Measurements from ENCODE around the gene ATF3. TPM values are rescaled to one million over a fixed set of nuclear protein-coding genes. Genes with fewer than 3 reads are reported as not detected.

The ATF3 gene
- total RNA-seq, 1 experiment from 2014 or later = 43.2 TPM

DNA sequence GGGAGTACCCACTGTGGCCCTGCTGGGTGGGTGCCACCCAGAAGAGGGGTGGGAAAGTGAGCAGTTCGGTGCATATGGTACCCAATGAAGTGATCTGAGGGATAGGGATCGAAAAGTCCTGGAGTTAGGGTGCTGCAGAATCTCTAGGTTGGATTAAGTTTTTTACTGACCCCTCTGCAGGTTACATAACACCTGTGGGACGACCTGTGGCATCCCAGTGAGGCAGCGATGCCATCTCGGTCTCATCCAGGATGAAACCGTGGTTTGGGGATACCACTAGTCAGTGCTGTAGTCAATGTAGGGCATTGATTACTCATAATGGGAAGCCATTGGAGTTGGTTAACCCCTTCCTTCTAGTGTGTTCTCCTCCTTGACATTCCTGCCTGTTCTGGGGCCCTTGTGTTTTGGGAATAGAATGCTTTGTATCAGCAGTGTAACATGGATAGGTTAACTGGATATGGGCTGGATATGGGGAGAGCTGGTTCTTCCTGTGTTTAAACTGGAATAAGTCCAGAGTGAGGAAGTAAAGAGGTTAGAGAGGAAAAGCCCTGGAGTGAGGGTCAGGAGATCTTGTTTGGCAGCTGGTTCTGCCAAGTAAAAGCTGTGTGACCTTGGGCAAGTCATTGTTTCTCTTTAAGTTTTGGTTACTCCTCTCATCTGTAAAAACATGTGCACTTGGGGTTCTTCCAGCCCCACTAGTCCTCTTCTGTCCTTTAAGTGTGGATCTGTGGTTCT is 42.8 kb upstream of the ATF3 start:
- Histone ChIP-seq H3K27me3 (ENCODE audit: insufficient read depth, low read length) (no peaks in the 10 kb centered on the region), H3K4me1 (ENCODE audit: control insufficient read depth in 1 of 2, insufficient read depth in 2 of 2, low read length in 2 of 2) (peaks cover 26 to 52% of the 10 kb centered on the region in 2 experiments), H3K9me3 (ENCODE audit: control insufficient read depth in 1 of 2, insufficient read depth in 1 of 2, low read depth in 1 of 2, low read length in 2 of 2) (peaks cover 0 to 8% of the 10 kb centered on the region in 2 experiments; a peak in 1 of 4 replicates), H3K9ac (ENCODE audit: low read length) (0 out of 2 replicates have a peak overlapping the region, but pooled peaks have one; percentile 48), H3K4me2 (ENCODE audit: low read length) (peak overlapping the region; percentile 77), H3K27ac (ENCODE audit: low read depth, low read length) (no peak overlapping the region), H3K4me3 (replicated peaks in 1 of 2; ENCODE audit: low read depth in 1 of 2, low read length in 2 of 2) (no peak overlapping the region), H2AFZ (ENCODE audit: low read depth, low read length, poor library complexity, severe bottlenecking) (peak overlapping the region; percentile 89), H3K9me2 (ENCODE audit: insufficient read depth) (no peaks in the 10 kb centered on the region), H4K20me1 (ENCODE audit: insufficient read depth) (no peaks in the 10 kb centered on the region), H3K79me2 (ENCODE audit: insufficient read depth, low read length) (no peaks in the 10 kb centered on the region), H3K36me3 (ENCODE audit: control insufficient read depth in 1 of 2, insufficient read depth in 2 of 2, low read length in 2 of 2) (no peaks in the 10 kb centered on the region)
- DNase-seq (ENCODE audit: low read depth, low spot score) (no peak), ATAC-seq (no peak)
- no TSS peak for BruUV-seq (replicated peaks)
- ChIA-PET RAD21 (ENCODE audit: low non-redundant PET in 1 of 2, low total read pairs in 2 of 2, uncharacterized antibody in 2 of 2, unreplicated experiment in 2 of 2) (no interaction called here), POLR2A (interaction anchor here (1.2 to 2.3 kb wide), 2 partner anchors 43 kb away, joined by 4 to 11 read pairs; partner anchors contain the start of gene ATF3), CTCF (no interaction called here)
- TF ChIP-seq EGR1 (IDR thresholded peaks at IDR 0.05; ENCODE audit: low read depth) (no peak), SIN3A (IDR thresholded peaks at IDR 0.05; ENCODE audit: low read depth) (no peak), SRF (IDR thresholded peaks at IDR 0.05; ENCODE audit: low read depth) (no peak), ZNF274 (IDR thresholded peaks at IDR 0.05; ENCODE audit: low read depth, low read length) (no peak), FOSL1 (IDR thresholded peaks at IDR 0.05; ENCODE audit: low read depth) (no peak), SP1 (IDR thresholded peaks at IDR 0.05; ENCODE audit: low read depth) (no peak), POLR2AphosphoS5 (IDR thresholded peaks at IDR 0.05; ENCODE audit: low read depth, low read length) (no peak), POLR2A (IDR thresholded peaks at IDR 0.05; ENCODE audit: borderline replicate concordance, extremely low read depth, insufficient read depth, insufficient read length) (no peak), TCF7L2 (IDR thresholded peaks at IDR 0.05; ENCODE audit: borderline replicate concordance, extremely low read depth, insufficient read depth, insufficient read length) (no peak), EZH2phosphoT487 (IDR thresholded peaks at IDR 0.05; ENCODE audit: borderline replicate concordance) (no peak), ZFX (IDR thresholded peaks at IDR 0.05) (no peak), ELF1 (IDR thresholded peaks at IDR 0.05; ENCODE audit: borderline replicate concordance, low read depth) (no peak), REST (IDR thresholded peaks at IDR 0.05; ENCODE audit: low read depth) (no peak), JUND (IDR thresholded peaks at IDR 0.05) (no peak), CEBPB (IDR thresholded peaks at IDR 0.05; ENCODE audit: low read depth) (no peak)
- TF ChIP-seq, protein P1, sequence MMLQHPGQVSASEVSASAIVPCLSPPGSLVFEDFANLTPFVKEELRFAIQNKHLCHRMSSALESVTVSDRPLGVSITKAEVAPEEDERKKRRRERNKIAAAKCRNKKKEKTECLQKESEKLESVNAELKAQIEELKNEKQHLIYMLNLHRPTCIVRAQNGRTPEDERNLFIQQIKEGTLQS (IDR thresholded peaks at IDR 0.05) = no peak
- TF ChIP-seq, protein P2, sequence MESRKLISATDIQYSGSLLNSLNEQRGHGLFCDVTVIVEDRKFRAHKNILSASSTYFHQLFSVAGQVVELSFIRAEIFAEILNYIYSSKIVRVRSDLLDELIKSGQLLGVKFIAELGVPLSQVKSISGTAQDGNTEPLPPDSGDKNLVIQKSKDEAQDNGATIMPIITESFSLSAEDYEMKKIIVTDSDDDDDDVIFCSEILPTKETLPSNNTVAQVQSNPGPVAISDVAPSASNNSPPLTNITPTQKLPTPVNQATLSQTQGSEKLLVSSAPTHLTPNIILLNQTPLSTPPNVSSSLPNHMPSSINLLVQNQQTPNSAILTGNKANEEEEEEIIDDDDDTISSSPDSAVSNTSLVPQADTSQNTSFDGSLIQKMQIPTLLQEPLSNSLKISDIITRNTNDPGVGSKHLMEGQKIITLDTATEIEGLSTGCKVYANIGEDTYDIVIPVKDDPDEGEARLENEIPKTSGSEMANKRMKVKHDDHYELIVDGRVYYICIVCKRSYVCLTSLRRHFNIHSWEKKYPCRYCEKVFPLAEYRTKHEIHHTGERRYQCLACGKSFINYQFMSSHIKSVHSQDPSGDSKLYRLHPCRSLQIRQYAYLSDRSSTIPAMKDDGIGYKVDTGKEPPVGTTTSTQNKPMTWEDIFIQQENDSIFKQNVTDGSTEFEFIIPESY (IDR thresholded peaks at IDR 0.05; ENCODE audit: extremely low read depth, insufficient replicate concordance, low read length) = no peak
- intact Hi-C loops (cut with micrococcal nuclease) = loop anchor here (2.0 kb wide), 1 partner anchor 43 kb away; the partner anchor contains the start of gene ATF3
